HG03432 (cell line): ENCODE results near the gene MAP2K5.
A peak's percentile ranks its signal among the peaks of the same experiment; 100 is the strongest.

Source experiments
- ATAC-seq: cut with Tn5 transposase; IDR thresholded peaks from one replicate; pipeline ENCODE4 v1.9.1; 2021; ENCODE audit warnings: mild to moderate bottlenecking, moderate library complexity; ENCODE audit not compliant: unreplicated experiment

Gene MAP2K5

DNA sequence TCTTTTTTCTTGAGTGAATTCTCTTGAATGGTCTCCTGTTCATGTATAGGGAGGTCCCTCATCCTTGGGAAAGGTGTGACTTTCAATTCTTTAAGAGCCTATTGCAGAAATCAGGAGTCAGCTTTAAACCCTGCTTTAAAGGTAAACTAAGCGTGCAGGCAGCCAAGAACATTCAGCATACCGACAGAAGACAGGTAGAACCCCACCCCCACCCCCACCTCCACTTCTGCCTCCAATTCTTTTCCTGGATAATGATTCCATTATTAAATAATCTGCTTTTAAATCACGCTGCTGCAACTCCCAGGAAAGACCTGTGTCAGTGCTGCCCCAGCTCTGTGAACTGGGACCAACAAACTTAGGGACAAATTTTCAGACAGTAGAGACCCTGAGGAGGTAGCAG is 233.5 kb downstream of the MAP2K5 start:
- no peak for ATAC-seq

DNA sequence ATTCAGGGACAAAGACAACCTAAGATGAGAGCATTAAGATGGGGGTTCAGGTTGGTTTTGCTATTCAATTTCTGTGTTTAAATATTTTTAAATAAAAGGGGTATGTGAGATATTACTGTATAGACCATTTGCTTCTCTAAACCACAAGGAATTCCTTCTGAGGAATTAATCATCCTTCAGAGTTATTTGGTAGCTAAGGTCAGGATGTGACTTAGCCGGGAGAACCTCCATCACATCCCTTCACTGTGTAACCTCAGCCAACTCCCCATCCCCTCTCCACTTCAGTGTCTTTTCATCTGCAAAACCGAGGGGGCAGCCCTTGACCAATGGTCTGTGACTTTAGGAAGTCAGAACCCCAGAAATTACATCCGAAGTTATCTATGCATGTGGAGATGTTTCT is 234.1 kb downstream of the MAP2K5 start:
- ATAC-seq, result no peak

DNA sequence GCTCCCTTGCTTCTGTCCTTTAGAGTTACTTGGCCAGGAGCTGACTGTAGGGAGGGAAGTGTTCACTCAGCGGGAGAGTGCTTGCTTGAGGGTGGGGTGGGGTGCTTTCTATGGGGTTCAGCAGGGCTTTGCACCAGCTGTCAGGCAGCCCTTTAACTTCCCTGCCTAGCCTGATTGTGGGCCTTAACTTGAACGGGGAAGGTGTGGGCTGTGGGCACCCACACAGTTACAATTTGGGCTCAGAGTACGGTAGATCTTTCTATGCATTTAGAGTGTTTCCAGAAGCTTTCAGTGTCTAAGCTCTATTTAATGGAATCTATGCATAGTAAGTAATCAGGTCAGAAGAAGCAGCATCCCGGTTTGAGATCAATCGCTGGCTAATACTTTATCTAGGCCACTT is 234.6 kb downstream of the MAP2K5 start:
- no peak for ATAC-seq

DNA sequence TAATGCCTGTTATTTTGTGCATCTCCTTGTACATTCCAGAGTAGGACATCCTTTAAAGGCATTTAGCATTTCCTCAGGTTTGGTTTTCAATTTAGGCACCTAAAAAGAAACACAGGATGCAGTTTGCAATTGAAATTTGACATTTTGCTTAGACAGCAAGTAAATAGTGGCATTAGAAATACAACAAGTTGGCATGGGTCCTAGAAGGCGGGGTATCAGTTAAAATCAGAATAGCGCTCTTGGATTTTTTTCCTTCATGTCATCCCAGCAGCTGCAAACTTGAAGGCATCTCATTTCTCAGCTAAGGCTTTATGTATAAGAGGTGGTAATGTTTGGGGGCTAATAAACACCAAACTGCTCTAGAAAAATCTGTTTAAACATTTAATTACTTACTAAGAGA is 235.3 kb downstream of the MAP2K5 start:
- ATAC-seq, result no peak

DNA sequence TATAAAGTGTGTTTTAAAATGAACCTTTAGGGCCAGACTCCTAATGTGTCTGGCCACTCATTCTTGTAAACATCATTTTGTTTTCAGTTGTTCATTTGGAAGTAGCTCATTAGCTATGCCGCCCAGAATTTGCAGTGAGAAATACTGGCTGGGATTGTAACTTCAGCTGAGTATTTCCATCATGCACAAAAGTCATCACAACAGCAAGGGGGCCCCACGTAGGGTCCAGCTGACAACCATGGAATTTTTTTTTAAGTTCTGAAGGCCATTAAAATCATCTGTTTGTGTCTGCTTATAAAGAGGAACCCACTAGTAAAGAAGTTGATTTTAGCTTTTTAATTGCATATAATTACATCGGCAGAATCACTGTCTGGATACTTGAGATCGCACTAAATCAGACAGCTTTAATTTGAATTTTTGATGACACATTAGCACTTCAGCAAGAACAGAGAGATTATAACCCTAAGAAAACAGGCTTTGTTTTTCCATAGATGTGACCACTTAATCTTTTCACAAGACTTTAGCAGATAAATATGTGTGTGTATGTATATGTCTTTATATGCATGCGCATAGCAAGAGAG is 236.6 kb downstream of the MAP2K5 start:
- no peak for ATAC-seq

DNA sequence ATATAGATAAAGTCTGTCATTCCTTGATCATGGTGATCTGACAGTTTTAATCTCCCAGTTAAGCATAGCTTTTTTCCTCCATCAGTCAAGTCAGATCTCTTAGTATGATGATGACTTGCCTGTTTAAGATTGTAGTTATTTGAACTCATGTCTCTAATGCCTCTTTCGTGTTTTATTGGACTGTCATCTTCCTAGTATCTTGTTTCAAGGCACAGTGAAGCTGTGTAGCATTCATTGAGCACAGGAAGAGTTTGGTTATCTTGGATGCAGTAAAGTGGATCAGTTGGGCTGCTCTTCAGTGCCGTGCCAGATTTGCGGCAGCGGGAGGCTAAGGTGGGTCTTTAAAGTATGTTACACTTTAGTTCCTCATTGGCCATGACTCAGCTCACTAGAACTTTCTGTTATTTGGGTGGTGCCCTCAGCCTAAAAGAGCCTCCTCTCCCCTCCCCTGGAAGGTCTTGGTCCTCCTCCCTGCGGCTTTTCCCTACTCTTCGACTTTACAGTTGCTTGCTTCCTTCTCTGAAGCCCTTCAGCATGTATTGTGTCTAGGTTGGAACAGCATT is 237.1 kb downstream of the MAP2K5 start:
- no peak for ATAC-seq

DNA sequence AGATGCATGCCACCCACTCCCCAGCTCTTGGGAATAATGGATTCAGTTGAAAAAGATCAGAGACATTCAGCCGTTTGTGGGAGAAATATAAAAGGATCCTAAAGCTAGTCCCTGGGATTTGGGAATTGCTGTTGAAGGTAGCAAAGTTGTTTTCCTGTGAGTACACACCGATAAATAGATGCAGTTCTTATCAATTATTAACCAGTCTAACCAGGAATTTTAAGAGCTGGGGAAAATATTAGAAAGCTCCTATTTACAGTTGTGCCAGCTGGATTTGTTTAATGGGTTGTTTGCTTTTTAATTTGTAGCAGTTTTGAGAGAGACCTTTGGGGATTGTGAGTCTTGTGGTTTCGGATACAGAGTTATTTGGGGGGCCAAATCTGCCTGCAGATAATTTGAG is 238.6 kb downstream of the MAP2K5 start:
- no peak for ATAC-seq

DNA sequence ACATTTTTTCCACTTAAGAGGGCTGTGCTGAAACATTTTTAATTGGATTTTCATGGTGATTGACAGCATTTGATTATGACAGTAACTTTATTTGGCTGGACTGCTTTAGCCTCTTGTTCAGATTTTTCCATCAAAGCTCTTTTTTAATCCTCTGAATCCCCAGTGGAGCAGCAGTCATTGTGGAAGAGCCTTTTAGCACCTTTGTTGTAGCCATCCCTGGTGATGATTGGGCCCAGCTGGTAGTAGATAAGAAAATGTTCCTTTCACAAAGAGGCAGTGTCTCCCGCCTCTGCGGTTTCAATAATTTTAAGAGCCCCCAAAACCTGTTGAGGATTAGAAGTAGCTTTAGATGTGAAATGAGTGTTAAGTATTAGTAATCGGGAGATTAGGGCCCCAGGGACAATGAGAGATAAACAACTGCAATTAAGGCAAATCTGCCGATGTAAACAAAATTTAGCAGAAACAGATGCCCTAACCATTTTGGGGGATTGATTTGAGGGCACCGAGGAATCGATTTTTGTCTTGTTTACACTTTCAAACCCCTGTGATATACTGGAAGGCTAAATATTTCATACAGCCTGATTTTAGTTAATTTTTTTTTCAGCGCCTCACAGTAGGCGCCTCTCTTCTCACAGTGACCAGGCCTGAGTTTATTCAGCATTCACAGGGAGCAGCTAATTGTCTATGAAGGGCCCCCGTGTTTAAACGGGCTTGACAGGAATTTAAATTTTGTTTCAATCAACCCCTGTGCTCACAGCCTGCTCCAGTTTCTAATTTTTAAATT is 239.6 kb downstream of the MAP2K5 start:
- ATAC-seq, result no peak

DNA sequence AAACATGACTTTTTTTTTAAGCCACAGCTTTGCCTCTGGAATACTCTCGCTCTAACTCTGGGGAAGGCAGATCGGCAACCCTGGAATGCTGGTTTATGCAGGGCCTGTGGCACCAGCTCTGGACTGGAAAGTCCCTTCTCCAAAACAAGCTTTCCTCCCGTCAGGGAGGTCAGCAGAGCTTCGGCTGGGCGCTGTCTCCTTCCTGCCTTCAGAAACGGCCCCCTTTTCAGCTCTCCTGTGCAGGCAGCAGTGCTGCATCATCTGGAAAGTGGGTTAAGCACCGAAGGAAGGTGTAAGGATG is 240.1 kb downstream of the MAP2K5 start:
- ATAC-seq, result no peak

DNA sequence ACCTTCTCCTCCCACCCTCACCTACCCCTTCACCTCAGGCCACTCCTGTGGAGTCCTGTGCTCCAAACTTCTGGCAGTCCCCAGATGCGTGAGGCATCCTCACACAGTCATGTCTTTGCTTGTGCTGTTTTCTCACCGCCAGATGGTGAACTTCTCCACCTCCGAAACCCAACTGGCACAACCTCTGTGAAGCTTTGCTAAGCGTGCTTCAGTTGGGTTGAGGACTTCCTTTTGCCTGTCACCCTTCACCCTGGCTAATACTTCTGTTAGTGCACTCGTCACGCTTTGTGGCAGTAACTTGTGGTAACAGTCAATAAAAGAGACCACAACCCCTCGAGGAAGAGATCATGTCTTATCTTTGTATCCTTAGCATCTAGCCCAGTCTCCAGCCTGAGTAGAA is 240.8 kb downstream of the MAP2K5 start:
- ATAC-seq, result peak; percentile 59

DNA sequence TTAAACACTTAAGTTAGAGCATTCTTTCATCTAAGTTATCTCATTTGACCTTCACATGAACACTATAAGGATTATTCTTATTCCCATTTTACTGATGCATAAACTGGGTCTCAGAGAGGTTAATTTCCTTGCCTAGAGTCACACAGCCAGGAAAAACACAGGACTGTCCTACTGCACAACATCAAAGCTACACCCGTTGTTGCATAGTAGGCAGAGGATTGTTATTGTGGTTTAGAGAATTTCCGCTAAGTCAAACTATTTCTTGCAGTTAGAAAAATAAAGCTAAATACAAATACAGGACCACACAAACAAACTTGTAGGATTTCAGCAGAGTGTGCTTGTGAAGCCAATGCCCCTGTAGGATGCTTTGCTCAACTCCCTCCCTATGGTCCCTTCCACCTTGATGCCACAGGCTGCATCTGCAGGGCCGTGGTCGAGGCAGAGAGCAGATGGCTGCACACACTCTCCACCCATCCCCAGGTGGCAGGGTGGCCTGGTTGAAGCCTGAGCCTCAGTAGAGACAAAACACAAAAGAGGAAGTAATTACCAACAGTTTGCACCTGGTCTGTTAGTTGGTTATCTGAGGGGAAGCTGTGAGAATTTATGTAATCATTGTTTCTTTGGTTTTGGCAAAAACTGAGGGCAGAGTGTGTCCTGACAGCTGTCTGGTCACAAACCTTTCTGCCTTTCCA is 241.7 kb downstream of the MAP2K5 start:
- peak; percentile 85 for ATAC-seq

DNA sequence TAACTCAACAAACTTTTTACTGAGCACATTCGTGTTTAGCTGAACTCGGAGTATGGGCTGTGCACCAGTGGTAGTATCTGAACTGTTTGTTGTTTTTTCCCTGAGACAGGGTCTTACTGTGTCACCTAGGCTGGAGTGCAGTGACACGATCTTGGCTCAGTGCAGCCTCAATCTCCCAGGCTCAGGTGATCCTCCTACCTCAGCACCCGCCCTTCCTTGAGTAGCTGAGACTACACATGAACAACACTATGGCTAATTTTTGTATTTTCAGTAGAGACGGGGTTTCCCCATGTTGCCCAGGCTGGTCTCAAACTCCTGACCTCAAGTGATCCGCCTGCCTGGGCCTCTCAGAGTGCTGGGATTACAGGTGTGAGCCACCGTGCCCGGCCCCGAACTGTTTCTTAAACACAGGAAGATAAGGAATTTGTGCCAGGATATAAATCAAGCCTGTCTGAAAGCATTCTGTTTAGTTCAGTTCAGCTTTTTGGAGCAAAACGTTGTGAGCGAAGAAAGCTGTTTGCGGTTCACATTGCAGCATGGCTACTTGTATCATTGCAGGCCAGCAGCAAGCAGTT is 242.4 kb downstream of the MAP2K5 start:
- ATAC-seq, result no peak

DNA sequence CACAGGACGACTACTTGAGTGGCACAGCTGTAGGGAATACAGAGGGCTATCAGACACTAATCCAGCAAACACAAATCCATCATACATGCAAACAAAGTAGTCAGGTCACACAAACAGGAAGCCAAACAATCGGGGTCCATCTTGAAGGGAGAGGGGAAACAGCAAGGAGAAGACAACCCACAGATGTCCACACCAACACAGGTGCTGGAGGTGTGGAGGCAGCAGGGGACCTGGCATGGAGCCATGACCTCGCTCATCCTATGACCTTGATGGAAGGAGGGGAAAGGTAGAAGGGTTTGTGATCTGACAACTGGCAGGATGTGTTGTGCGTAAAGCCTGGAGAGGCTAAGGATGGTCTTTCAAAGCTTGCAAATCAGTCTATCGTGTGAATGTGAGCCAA is 242.9 kb downstream of the MAP2K5 start:
- no peak for ATAC-seq

DNA sequence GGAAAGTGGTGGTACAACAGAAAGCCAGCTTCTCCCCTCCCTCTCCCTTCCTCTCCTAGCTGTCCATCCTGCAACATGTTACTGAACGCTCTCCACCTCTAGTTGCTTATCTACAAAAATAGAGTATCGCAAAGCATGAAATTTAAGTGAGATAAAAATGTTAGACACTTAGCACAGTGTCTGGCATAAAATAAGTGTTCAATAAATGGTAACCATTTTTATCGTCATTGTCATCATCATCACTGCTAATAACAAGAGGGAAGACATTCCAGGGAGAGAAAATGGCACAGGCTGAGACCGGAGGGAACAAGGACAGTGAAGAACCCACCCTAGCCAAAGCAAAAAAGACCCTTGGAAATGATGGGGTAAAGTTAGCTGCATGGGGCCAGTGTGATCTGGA is 244.1 kb downstream of the MAP2K5 start:
- no peak for ATAC-seq

DNA sequence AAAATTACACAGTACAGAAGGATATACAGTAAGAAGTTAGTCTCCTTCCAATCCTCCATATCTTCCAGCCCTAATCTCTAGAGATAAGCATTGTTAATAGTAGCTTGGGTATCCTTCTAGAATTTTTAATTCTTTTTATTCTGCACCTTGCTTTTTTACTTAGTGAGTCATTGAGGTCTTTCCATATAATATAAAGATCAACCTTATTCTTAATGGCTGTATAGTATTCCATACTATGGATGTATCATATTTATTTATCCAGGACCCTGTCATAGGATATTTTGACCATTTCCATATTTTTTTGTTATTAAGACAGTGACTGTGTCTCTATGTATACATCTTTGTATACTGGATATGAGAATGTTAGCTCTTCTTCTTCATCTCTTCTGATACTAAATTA is 246.5 kb downstream of the MAP2K5 start:
- ATAC-seq, result no peak

DNA sequence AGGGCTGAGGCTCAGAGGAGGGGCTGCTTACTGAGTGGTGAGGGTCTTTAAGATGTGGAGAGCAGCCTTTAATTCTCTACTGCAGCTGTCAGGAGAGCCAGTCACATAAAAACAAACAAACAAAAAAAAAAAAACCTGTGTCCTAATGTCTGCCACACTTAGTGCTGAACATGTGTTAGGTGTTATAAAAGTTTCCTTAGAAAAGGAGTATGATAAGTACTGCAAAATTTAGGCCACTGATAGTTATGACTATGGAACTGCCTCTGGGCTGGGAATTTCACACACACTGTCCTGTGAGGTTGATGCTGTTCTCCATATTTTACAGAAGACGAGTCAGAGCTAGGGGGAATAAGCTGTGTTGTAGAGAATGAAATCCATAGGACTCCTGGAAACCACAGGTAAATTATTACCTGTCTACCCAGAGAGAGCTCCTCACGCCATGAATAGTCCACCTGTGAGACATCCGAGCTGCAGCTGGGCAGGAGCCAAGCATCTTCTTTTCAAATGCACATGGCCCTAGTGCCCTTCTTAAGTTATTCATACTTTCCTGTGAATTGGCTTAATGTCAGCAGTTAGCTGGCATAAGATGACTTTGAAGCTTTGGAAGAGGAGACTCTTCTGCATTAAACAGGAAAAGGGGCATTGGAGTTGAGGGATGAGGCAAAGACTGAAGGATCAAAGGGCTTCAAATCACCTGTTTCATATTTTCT is 248.3 kb downstream of the MAP2K5 start:
- no peak for ATAC-seq

DNA sequence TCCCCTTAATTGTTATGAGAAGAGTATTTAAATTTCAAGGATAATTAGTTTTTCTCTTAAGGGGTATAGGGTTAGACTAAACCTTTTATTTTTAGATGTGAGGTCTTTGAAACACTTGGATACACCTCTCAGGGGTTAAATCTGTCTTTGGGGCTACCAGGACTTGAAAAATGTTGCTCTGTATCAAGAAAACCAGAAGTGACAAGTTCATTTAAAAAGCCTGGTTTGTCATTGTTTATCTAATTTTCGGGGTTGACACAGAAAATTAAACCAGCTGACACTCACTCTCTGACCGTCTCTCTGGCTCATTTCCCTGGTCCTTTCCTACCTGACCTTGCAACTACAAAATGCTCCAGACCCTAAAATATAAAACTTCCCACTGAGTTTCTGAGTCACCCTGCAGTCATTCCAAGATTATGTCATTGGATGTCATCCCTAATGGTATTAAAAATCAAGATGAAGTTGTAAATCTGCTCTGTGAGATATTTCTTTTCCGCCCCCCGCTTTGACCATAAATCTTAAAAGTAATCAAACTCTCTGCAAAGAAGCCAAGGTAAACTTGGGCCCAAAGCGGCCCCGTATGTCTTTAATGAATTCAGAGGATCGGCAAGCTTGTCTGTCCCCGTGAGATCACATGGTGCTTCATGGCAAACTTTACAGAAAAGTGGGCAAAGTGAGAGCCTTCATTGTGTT is 249.9 kb downstream of the MAP2K5 start:
- ATAC-seq, result no peak

DNA sequence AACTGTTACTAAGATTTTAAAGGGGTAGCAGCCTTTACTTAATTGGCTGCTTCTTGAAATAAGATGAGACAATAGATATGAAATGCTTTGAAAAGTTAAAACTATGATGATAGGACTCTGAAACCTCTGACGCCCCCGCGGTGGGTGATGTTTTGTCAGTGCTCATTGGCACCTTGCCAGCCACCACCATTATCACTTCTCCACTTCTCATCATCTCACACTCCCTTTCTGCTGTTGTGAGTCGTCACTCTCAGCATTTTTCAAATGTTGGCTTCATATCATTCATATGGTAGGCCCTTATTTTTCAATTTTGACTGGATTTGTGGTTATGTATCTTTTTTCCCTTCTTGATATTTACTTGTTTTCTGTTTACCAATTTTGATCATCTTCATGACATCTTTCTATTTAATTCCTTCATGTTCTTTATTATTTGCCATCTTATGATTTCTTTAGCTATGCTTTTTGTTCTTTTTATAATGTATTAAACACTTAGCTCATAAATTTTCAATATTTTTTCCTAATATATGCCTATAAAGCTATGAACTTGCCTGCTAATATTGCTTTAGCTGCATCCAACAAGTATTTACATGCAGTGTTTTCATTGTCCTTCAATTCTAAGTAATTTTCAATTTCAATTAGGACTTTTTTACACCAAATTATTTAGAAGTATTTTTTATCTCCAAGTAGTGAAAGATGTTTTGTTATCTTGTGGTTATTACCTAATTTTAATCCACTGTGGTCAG is 252.5 kb downstream of the MAP2K5 start:
- no peak for ATAC-seq

DNA sequence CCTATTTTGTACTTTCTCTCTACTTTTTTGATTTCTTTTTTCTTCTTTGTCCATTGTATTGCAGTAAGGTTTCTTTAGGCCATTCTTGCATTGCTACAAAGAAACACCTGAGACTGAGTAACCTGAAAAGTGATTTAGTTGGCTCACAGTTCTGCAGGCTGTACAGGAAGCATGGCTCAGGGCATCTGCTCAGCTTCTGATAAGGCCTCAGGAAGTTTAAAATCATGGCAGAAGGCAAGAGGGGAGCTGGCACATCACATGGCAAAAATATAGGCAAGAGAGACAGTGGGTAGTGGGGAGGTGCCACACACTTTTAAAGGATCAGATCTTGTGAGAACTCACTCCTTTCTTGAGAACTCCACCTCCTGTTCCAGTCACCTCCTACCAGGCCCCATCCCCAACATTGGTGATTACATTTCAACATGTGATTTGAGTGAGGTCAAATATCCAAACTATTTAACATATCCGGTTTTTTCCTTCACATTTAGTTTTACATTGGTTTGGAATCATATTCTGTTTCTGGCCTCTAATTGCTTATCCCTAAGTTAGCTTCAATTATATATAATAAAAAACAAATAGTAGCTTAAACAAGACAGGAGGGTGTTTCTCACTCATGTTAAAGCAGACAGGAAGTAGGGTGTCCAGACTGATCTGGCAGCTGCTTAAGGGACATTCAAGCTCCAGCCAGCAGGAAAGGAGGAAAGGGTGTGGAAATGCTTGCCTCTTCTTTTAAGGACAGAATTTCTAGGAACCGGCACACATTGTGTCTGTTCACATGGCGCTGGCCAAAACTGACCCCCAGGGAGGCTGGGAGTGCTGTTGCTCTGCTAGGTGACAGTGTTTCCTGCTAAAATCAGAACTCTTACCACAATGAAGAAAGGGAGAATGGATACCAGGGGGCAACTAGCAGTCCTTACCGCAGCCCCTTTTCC is 254.0 kb downstream of the MAP2K5 start:
- no peak for ATAC-seq
